Left cardiac atrium (tissue), 4 donors: ENCODE results near the gene NPHS1. TPM values are rescaled to one million over a fixed set of nuclear protein-coding genes. Genes with fewer than 3 reads are reported as not detected.

Experiments used
- ATAC-seq, 2 donors: fragments of 200-7000 bp; cut with Tn5 transposase; one replicate each; pipeline ENCODE4 v1.9.1; 2020; ENCODE audit warnings: mild to moderate bottlenecking in 2 of 2, moderate library complexity in 2 of 2
- DNase-seq: peaks from one replicate; pipeline ENCODE4 v3.0.0-alpha.2; 2020
- intact Hi-C, 2 donors: fragments of 100-400 bp; cut with DNase I; formaldehyde crosslinking; loops; one replicate each; pipeline versions ENCODE4 v1.14.1 to v1.15.1; 2022 to 2023
- total RNA-seq, 2 donors: library from RNA; stranded (reverse); fragmentation: NEBNext Ultra II Directional; extraction: Animal tissue kit (Norgen Biotek cat#: 25700); gene quantifications; one replicate each; pipeline ENCODE4 v1.2.1, GENCODE V29; 2021
- donor health status: DM: no; HTN: yes; CAD: no.
- donor health status: DM: no; HTN: yes; CAD: no; lungs with severe emphysema.
- donor health status: DM: yes; HTN: yes; CAD: no.
- donor health status: Dilated cardiomyopathy.

The NPHS1 gene
- total RNA-seq, 2 donors from 2014 or later, result not detected

DNA sequence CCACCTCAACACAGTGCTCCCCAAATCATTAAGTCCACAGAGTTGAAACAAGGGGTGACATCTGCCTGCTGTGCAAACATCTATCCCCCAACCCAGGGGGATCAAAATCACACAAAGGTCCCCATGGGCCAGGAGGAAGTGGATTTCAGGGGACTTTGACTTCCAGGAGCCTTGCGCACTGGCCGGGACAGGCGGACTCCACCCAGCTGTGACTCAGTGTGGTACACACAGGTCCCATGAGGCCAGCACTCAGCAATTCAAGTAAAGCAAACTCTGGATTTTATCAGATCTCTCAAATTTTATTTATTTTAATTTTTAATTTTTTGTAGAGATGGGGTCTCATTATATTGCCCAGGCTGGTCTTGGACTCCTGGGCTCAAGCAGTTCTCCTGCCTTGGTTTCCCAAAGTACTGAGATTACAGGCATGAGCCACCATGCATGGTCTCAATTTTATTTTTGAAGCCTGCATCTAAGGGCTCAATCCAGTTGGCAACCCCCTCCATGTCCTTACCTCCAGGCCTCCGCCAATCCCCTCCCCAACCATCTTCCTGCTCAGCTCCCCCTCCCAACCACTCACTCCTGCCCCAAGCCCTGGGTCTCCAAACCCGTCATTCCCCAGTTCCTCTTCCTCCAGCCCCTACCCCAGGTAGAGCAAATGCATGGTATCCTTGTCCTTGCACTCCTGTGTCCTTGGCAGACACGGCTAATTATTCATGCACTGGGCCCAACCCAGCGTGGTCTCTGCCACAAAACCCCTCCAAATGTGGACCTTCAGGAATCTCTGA is 58.7 kb downstream of the NPHS1 start:
- DNase-seq, result no peak
- intact Hi-C loops, result no loop called here
- ATAC-seq, result no peak

DNA sequence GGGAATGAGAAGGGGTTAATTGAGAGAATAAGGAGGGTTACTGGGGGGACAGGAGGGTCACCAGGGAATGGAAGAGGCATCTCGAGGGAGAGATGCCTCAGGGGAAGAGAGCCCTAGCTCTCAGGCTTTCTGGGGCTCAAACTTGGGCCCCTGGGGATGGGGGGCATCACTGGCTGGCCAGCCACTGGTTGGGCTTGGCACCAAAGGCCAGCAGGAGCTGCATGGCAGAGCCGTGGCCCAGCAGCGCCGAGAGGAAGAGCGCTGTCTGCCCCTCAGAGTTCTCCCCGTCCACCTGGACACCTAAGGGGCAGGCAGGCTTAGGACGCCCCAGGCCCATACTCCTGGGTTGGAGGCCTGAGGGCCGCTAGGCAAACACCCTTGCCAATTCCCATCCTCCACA is 59.4 kb downstream of the NPHS1 start:
- intact Hi-C loops, result no loop called here

DNA sequence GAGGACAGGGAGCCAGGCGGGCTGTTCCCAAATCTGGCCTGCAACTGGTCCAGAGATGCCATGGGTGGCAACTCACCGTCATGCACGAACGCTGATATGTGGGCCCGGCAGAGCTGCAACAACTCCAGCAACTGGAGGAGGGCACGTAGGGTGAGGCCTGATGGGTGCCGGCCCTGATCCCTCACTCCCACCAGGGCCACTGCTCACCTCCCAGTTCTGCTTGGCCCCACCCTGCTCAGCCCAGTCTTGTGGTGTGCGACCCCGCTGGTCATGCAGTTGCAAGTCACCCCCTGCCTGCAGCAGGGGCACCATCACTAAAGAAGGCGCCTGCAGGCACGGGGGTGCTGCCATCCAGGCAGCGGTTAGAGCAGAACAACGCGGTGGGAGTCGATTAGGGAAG is 60.0 kb downstream of the NPHS1 start:
- ATAC-seq (no peak), DNase-seq (no peak)
- intact Hi-C loops, result no loop called here

More for the DNA sequence above, 59.4 kb downstream of the NPHS1 start:
- ATAC-seq (no peak), DNase-seq (no peak)

DNA sequence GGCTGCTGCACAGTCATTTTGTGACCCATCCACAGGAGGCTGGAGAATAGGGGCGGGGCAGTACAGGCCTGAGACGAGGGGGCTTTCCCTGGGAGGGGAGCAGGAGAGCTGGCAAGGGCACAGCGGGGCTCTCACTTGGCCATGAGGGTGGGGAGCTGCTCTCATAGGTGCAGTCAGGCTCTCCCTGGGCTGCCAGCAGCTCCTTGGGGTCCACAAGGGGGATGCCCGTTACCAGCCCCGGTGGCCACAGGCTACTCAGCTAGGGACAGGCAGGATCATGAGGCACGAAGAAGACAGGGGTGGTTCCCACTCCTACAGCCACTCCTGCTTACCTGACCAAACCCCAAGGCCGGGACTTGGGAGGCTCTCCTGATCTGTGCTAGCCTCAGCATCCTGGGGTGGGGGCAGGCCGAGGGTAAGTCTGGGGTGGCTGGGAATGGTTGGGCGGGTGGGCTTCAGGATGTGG is 60.5 kb downstream of the NPHS1 start:
- intact Hi-C loops, result no loop called here
- ATAC-seq, result no peak
- DNase-seq, result no peak

DNA sequence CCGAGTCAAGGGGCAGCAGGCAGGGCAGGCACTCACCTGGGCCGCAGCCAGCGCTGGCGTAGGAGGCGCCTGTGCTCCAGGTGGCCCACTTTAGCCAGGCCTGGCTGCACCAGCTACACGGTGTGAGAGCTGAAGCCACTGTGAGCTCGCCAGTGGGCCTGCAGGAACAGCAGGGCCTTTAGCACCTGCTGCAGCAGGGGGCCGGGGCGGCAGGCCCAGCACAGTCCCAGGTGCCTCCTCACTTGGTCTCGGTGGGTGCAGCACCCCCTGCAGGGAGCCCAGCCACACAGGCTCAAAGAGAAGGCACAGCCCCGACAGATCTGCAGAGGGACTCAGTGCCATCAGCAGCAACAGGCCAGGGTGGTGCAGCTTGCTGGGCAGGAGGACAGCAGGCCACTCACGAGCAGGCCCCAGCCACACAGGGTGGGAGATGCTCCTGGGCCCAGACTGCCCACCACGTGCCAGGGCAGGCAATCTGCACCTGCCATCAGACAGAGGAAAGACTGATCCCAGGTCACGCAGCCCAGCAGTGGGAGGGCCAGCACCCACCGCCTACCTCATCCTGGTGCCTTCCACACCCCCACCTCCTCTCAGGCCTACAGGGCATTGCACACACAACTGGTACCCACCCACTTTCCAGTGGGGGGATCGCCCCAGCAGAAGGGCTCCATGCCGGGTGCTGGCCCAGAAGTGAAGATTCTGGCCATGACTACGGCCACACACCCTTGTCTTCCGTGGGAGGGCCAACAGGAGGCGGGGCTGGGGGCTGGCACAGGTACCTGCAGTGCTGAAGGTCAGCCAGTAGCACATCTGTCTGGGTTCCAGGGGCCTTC is 61.1 kb downstream of the NPHS1 start:
- ATAC-seq (no peak), DNase-seq (no peak)
- intact Hi-C loops, result no loop called here

DNA sequence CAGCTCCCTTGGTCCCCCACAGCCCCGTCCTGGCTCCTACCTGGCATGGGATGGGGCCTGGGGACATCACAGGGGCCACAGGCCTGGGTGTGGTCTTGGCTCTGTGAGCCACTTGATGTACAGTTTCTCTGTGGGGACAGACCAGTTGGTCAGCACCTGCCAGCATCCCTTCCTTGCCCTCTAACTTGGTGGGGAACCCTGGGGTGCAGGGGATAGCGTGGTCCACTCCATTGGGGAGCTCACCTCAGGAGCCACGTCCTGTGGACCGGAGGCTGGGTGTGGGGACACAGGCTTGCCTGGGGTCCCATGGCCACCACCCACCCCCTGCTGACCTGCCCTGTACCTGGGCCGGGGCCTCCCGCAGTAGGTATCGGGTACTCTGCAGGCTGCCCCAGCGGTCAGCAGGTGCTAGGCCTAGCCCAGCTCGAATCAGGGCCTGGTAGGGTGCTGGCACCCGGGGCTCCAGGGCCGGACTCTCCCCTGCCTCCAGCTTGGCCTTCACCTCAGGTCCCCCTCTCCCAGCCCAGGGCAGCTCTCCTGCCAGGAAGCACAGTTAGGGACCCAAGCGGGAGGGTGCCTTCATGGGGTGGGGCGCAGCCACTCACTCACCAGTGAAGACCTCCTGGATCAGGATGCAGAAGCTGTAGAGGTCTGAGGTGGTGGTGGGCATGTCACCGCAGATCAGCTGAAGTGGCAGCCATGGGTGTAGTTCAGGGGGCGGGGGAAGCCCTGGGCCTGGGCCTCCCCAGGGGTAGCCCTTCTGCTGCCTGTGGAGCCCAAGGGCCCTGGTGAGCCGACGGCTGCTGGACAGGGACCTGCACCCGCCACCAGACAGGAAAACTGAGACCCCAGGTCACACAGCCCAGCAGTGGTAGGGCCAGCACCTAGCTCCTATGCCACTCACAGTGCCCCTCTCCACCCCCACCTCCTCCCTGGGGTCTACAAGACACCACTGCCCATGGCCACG is 62.0 kb downstream of the NPHS1 start:
- intact Hi-C loops, result no loop called here
- DNase-seq, result no peak
- no peak for ATAC-seq

DNA sequence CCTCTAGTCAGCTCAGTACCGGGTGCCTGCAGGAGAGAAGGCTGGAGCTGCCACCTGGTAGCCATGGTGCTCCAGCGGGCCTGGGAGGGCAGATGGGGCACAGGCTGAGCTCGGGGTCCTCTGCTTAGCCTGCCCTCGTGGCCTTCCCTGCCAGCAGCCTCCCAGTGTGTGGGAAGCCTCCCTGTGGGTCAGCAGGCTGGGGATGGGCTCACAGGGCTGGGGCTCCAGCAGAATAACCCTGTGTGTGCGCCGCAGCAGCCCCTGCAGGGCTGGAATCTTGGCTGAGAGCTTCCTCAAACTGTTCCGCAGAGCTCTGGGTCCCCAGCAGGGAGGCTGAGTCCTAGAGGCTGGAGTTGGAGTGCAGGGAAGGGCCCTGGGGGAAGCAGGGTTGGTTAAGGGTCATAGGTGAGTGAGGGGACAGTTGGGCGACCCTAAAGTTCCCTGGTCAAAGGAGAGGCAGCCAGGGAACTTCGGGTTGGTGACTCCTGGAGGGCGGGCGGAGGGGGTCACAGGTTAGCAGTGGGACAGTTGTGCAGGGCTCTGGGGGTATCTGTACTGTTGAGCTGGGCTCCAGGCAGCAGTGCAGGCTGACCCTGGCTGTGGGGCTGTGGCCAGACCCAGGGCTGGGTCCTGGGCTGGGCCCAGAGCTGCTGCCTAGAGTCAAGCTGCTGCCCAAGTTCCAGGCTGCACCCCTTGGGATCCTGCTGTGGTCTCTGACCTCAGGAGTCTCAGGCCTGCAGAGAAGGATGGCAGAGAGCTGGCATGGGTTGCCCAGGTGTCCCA is 62.9 kb downstream of the NPHS1 start:
- intact Hi-C loops, result no loop called here
- no peak for DNase-seq
- no peak for ATAC-seq

DNA sequence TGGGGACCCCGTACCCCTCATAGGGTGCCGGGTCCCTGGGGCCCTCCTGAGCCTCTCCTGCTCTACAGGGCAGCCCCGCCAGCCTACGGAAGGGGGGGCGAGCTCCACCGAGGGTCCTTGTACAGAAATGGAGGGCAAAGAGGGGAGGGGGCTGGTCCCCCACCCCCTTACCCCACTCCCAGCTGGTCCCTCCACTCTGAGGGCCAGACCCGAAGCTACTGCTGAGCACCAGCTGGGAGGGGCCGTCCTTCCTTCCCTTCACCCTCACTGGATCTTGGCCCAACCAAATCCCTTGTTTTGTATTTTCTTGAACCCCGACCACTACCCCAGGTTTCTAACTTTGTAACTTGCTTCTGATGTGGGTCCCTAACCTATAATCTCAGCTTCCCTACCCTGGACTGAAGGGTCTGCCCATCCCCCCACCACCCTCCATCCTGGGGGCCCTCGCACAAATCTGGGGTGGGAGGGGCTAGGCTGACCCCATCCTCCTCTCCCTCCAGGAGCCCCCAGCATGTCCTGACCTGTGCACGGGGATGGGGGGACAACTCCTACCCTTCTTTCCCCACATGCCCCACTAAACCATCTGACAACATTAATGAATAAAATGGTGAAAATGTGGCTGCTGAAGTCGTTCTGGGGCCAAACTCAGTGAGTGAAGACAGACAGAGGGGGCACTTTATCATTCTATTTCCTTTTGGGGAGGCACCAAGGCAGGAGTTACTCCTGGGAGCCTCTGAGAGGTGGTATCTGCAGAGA is 63.9 kb downstream of the NPHS1 start:
- DNase-seq, result no peak
- ATAC-seq, result no peak
- intact Hi-C loops, result no loop called here

DNA sequence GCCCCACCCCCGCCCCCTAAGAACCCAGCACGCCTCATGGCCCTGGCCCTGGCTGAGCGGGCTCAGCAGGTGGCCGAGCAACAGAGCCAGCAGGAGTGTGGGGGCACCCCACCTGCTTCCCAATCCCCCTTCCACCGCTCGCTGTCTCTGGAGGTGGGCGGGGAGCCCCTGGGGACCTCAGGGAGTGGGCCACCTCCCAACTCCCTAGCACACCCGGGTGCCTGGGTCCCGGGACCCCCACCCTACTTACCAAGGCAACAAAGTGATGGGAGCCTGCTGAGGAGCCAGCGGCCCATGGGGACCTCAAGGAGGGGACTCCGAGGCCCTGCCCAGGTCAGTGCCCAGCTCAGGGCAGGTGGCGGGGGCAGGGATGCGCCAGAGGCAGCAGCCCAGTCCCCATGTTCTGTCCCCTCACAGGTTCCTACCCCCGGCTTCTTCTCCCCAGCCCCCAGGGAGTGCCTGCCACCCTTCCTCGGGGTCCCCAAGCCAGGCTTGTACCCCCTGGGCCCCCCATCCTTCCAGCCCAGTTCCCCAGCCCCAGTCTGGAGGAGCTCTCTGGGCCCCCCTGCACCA is 65.0 kb downstream of the NPHS1 start:
- DNase-seq (no peak), ATAC-seq (no peak)
- intact Hi-C loops, result no loop called here

DNA sequence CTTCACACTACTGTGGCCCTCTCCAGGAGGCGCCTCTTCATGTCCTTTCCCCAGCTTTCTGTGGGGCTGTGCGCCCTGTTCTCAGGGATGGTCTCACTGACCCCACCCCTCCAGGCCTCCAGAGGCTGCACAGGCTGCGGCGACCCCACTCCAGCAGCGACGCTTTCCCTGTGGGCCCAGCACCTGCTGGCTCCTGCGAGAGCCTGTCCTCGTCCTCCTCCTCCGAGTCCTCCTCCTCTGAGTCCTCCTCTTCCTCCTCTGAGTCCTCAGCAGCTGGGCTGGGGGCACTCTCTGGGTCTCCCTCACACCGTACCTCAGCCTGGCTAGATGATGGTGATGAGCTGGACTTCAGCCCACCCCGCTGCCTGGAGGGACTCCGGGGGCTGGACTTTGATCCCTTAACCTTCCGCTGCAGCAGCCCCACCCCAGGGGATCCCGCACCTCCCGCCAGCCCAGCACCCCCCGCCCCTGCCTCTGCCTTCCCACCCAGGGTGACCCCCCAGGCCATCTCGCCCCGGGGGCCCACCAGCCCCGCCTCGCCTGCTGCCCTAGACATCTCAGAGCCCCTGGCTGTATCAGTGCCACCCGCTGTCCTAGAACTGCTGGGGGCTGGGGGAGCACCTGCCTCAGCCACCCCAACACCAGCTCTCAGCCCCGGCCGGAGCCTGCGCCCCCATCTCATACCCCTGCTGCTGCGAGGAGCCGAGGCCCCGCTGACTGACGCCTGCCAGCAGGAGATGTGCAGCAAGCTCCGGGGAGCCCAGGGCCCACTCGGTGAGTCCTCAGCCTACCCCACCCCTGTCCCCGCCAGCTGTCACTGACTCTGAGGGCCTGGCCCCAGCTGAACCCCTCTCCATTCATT is 65.8 kb downstream of the NPHS1 start:
- DNase-seq, result no peak
- intact Hi-C loops, result no loop called here

DNA sequence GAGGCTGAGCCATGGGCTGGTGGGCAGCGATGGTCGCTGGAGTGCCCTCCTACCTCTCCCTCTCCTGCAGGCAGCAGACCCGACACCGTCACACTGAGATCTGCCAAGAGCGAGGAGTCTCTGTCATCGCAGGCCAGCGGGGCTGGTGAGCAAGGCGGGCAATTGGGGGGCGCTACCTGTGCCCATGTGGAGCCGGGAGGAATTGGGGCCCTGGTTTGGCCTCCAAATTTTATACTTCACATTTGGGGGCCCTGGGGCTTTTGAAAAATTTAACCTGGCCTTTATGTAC is 67.0 kb downstream of the NPHS1 start:
- no peak for DNase-seq
- intact Hi-C loops, result no loop called here
- no peak for ATAC-seq

More for the DNA sequence above, 65.8 kb downstream of the NPHS1 start:
- no peak for ATAC-seq

DNA sequence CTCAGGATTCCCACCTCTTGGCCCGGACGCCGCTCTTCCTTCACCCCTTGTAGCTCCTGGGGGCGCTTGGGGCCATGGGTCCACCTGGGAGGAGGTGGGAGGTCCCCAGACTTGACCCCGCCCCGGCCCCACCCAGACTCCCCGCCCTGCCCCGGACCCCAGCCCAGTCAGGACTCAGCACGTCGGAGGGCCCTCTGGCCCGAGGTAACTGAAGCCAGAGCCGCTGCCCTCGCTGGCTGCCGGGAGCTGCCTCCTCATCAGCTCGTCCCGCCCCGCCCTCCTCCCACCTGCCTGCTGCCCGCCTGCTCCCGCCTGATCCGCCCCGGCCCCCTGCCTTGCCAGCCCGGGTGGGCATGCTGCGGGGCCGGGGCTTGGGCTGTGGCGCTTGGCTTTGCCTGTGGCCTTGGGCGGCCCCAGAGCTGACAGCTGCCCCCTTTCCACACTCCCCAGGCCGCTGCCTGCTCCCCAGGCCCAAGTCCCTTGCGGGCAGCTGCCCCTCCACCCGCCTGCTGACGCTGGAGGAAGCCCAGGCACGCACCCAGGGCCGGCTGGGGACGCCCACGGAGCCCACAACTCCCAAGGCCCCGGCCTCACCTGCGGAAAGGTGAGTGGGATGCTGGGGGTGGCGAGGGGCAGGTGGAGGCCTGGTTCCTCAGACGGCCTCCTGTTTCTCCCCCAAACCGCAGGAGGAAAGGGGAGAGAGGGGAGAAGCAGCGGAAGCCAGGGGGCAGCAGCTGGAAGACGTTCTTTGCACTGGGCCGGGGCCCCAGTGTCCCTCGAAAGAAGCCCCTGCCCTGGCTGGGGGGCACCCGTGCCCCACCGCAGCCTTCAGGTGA is 67.6 kb downstream of the NPHS1 start:
- ATAC-seq, result no peak
- no peak for DNase-seq
- intact Hi-C loops, result no loop called here

DNA sequence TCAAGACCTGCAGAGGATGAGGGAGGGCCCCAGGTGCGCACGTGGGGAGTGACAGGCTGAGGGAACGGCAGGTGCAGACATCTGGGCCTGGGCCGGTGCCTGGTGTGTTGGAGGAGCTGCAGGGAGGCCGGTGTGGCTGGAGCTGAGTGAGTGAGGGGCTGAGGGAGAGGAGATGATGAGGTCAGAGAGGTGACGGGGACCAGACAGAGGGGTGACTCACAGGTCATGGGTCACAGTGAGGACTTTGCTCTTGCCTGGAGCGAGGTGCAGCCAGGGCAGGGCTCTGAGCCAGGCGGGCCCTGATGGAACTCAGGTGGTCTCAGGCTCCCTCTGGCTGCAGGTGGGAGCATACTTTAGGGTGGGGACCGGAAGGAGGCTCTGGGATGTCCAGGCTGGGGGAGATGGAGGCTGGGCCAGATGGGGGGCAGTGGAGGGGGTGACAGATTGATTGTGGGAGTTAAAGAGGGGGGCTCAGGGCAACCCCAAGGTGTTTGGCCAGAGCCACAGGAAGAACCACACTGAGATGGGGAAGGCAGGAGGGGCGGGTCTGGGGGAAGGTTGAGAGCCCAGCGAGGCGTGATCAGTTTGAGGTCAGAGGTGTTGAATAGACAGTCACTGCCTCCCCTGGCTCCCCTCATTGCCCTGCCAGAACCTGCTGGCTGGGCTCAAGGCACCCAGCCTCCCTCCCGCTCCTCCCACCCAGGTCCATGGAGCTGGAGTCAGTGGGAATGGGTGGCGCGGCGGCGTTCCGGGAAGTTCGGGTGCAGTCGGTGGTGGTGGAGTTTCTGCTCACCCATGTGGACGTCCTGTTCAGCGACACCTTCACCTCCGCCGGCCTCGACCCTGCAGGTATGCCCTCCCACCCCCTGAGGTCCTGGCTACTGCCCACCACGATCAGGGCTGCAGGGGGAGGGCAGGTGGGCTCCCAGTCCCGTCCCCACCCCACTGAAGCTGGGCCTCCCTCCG is 68.6 kb downstream of the NPHS1 start:
- intact Hi-C loops, result no loop called here
- ATAC-seq (no peak), DNase-seq (no peak)

DNA sequence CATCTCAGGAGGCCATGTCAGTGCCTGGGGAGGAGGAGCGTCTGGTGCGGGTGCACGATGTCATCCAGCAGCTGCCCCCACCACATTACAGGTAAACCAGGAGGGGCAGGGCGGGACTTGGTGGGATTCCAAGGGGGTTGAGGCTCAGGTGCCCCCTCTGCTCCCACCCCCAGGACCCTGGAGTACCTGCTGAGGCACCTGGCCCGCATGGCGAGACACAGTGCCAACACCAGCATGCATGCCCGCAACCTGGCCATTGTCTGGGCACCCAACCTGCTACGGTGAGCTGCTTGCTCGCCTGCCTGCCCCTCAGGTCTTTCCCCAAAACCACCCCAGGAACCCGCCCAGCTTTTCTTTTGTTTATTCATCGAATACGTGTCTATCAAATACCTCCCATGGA is 69.7 kb downstream of the NPHS1 start:
- DNase-seq, result no peak
- ATAC-seq, result no peak
- intact Hi-C loops, result no loop called here

DNA sequence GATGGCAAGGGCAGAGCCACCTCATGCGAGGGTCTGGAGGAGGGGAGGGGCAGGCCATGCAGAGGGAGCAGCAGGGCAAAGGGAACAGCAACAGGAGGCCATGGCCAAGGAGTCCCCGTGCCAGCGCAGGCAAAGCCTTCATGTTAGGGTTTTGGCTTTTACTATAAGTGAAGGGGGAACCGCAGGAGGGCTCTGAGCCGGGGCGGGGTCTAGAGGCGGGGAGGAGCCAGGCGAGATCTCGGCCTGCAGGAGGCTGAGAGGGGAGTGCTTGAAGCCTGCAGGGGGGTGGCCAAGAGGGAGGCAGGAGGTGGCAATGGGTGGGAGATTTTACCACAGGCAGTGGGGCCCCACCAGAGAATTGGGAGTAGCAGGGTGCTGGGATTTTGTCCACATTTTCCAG is 70.7 kb downstream of the NPHS1 start:
- DNase-seq (no peak), ATAC-seq (no peak)
- intact Hi-C loops, result no loop called here
